Measurements from ENCODE around the gene SRP54. TPM values are rescaled to one million over a fixed set of nuclear protein-coding genes. Genes with fewer than 3 reads are reported as not detected.

SRP54 gene
- 10 to 100 TPM; 48.7 to 57.5 TPM for total RNA-seq
- 10 to 100 TPM; 20.2 to 34.5 TPM for polyA plus RNA-seq
- long read RNA-seq, donor 1, transcript SRP54-201 (16 exons, 2,279 nt): major isoform, 170 of 201 reads
- long read RNA-seq, donor 1, partial matches to known transcripts: 20 of 201 reads
- long read RNA-seq, donor 1, other reads (novel, unspliced or antisense): 6 of 201 reads
- long read RNA-seq, donor 2, transcript SRP54-201 (16 exons, 2,279 nt): major isoform, 28 of 38 reads
- long read RNA-seq, donor 2, partial matches to known transcripts: 4 of 38 reads
- long read RNA-seq, donor 2, other reads (novel, unspliced or antisense): 5 of 38 reads

DNA sequence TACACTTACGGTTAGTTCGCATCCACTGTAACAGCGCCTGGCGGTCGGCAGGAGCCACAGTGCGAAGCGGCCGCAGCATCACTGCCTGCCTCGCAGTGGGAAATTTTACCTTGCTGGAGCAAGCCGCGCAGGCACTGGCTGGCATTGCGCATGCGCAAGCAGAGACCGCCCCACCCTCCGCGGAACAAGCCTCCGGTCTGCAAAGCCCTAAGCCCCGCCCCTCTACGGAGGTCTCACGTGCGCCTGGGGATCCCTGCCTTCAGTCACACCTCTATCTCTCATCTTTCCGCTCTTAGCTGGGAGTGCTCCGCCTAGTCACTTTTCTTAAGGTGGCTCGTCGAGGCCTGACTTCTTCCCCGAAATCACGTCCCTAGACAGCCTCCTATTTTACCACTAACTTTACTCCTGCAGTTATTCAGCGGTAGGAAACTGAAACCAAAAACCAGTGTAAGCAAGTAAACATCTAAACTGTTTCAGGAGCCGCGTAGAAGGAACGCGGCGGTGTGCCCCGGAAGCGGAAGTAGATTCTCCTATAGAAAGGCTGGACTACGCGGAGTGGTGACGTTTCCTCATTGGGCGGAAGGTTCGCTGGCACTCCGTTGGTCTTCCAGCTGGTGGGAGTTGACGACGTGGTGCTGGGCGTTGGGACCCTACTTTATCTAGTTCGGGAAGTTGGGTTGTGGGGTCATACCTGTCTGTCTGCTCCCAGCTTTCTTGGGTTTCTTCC is at the start of gene SRP54:
SRP54 (plus strand) TSS at position 572 of the 727 bp plus-strand sequence. CDS start 13,718 bp downstream, outside the sequence.
- ATAC-seq (ENCODE audit: low FRiP score) (peak; percentile 98), DNase-seq (peak; percentile 99)
- H3K27ac ChIP-seq (ENCODE audit: low read depth in 1 of 2, low read length in 2 of 2): peak within 1 kb of the TSS; percentile 73 to 88
- no peaks in the 10 kb centered on the region for H3K9me3 ChIP-seq (ENCODE audit: control insufficient read depth, low read length)
- 0% methylated on average over 45 of the region's 45 CpGs for WGBS, 2 donors
- peak within 1 kb of the TSS; percentile 71 to 85 for H3K4me3 ChIP-seq (ENCODE audit: low read length in 2 of 2)
- no peaks in the 10 kb centered on the region for H3K4me1 ChIP-seq (ENCODE audit: control insufficient read depth in 1 of 2, insufficient read depth in 2 of 2, low read length in 2 of 2)
- H3K27me3 ChIP-seq (ENCODE audit: control insufficient read depth in 1 of 2, insufficient read depth in 2 of 2, low read length in 1 of 2): no peaks in the 10 kb centered on the region
- H3K36me3 ChIP-seq (ENCODE audit: control insufficient read depth in 1 of 2, insufficient read depth in 2 of 2, low read length in 1 of 2): no peaks in the 10 kb centered on the region
- intact Hi-C loops (cut with DNase I): loop anchor here (2.0 to 5.0 kb wide), 4 partner anchors 65 to 140 kb away; partner anchors contain the start of genes FAM177A1 (in 2 of the 2), PPP2R3C (in 1 of the 2) and PRORP (in 1 of the 2)

GRCh38 chr14:34933301-34933700 is 49.5 kb upstream of the SRP54 start:
- Histone ChIP-seq H3K9me3 (ENCODE audit: control insufficient read depth, low read length) (no peaks in the 10 kb centered on the region), H3K36me3 (ENCODE audit: control insufficient read depth in 1 of 2, insufficient read depth in 2 of 2, low read length in 1 of 2) (no peaks in the 10 kb centered on the region), H3K27ac (ENCODE audit: low read depth in 1 of 2, low read length in 2 of 2) (no peak overlapping the region), H3K27me3 (ENCODE audit: control insufficient read depth in 1 of 2, insufficient read depth in 2 of 2, low read length in 1 of 2) (no peaks in the 10 kb centered on the region), H3K4me3 (ENCODE audit: low read length in 2 of 2) (no peak overlapping the region), H3K4me1 (ENCODE audit: control insufficient read depth in 1 of 2, insufficient read depth in 2 of 2, low read length in 2 of 2) (no peaks in the 10 kb centered on the region)
- DNase-seq (no peak), ATAC-seq (ENCODE audit: low FRiP score) (no peak)
- WGBS, 2 donors: 89 to 90% methylated on average over 2 of the region's 2 CpGs
- intact Hi-C loops (cut with DNase I): no loop called here

GRCh38 chr14:34935488-34935887 is 47.3 kb upstream of the SRP54 start:
- intact Hi-C loops (cut with DNase I): no loop called here
- ATAC-seq (ENCODE audit: low FRiP score) (no peak), DNase-seq (no peak)
- no peaks in the 10 kb centered on the region for H3K9me3 ChIP-seq (ENCODE audit: control insufficient read depth, low read length)
- H3K4me1 ChIP-seq (ENCODE audit: control insufficient read depth in 1 of 2, insufficient read depth in 2 of 2, low read length in 2 of 2): no peaks in the 10 kb centered on the region
- no peaks in the 10 kb centered on the region for H3K36me3 ChIP-seq (ENCODE audit: control insufficient read depth in 1 of 2, insufficient read depth in 2 of 2, low read length in 1 of 2)
- H3K4me3 ChIP-seq (ENCODE audit: low read length in 2 of 2): no peak overlapping the region
- no peaks in the 10 kb centered on the region for H3K27me3 ChIP-seq (ENCODE audit: control insufficient read depth in 1 of 2, insufficient read depth in 2 of 2, low read length in 1 of 2)
- 86 to 91% methylated on average over 5 of the region's 5 CpGs for WGBS, 2 donors
- no peak overlapping the region for H3K27ac ChIP-seq (ENCODE audit: low read depth in 1 of 2, low read length in 2 of 2)

GRCh38 chr14:34937442-34937841 is 45.4 kb upstream of the SRP54 start:
- WGBS, 2 donors: 80 to 82% methylated on average over 6 of the region's 6 CpGs
- intact Hi-C loops (cut with DNase I): no loop called here
- Histone ChIP-seq H3K4me1 (ENCODE audit: control insufficient read depth in 1 of 2, insufficient read depth in 2 of 2, low read length in 2 of 2) (no peaks in the 10 kb centered on the region), H3K27ac (ENCODE audit: low read depth in 1 of 2, low read length in 2 of 2) (no peak overlapping the region), H3K27me3 (ENCODE audit: control insufficient read depth in 1 of 2, insufficient read depth in 2 of 2, low read length in 1 of 2) (no peaks in the 10 kb centered on the region), H3K9me3 (ENCODE audit: control insufficient read depth, low read length) (no peaks in the 10 kb centered on the region), H3K36me3 (ENCODE audit: control insufficient read depth in 1 of 2, insufficient read depth in 2 of 2, low read length in 1 of 2) (no peaks in the 10 kb centered on the region), H3K4me3 (ENCODE audit: low read length in 2 of 2) (no peak overlapping the region)
- no peak for ATAC-seq (ENCODE audit: low FRiP score)
- DNase-seq: no peak

- Histone ChIP-seq H3K4me1 (ENCODE audit: control insufficient read depth in 1 of 2, insufficient read depth in 2 of 2, low read length in 2 of 2) (no peaks in the 10 kb centered on the region), H3K27me3 (ENCODE audit: control insufficient read depth in 1 of 2, insufficient read depth in 2 of 2, low read length in 1 of 2) (no peaks in the 10 kb centered on the region), H3K27ac (ENCODE audit: low read depth in 1 of 2, low read length in 2 of 2) (no peak overlapping the region), H3K4me3 (ENCODE audit: low read length in 2 of 2) (no peak overlapping the region), H3K9me3 (ENCODE audit: control insufficient read depth, low read length) (no peaks in the 10 kb centered on the region), H3K36me3 (ENCODE audit: control insufficient read depth in 1 of 2, insufficient read depth in 2 of 2, low read length in 1 of 2) (no peaks in the 10 kb centered on the region)
- DNase-seq (no peak), ATAC-seq (ENCODE audit: low FRiP score) (no peak)
- intact Hi-C loops (cut with DNase I): no loop called here
- 78 to 83% methylated on average over 3 of the region's 3 CpGs for WGBS, 2 donors
Measured at GRCh38 chr14:34937876-34938275, 44.9 kb upstream of the SRP54 start.

DNA sequence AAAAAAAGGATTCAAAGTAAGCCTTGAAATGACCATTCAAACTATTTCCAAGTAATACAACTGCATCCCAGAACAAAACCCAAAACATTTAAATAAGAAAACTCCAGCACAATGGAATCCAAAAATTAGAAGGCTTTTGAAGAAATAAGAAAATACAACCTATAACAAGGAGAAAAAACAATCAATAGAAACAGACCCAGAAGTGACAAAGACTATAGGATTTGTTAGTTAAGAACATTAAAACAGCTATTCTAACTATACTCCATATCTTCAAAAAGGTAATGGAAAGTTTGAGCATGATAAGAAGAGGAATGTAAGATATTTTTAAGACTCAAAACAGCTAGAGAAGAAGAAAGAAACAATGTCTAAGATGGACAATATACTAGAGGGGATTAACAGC is 39.3 kb upstream of the SRP54 start:
- no peak for DNase-seq
- Histone ChIP-seq H3K4me3 (ENCODE audit: low read length in 2 of 2) (no peak overlapping the region), H3K27me3 (ENCODE audit: control insufficient read depth in 1 of 2, insufficient read depth in 2 of 2, low read length in 1 of 2) (no peaks in the 10 kb centered on the region), H3K4me1 (ENCODE audit: control insufficient read depth in 1 of 2, insufficient read depth in 2 of 2, low read length in 2 of 2) (no peaks in the 10 kb centered on the region), H3K36me3 (ENCODE audit: control insufficient read depth in 1 of 2, insufficient read depth in 2 of 2, low read length in 1 of 2) (no peaks in the 10 kb centered on the region), H3K27ac (ENCODE audit: low read depth in 1 of 2, low read length in 2 of 2) (no peak overlapping the region), H3K9me3 (ENCODE audit: control insufficient read depth, low read length) (peaks cover 2% of the 10 kb centered on the region)
- no peak for ATAC-seq (ENCODE audit: low FRiP score)
- intact Hi-C loops (cut with DNase I): no loop called here

- no peak overlapping the region for H3K4me3 ChIP-seq (ENCODE audit: low read length in 2 of 2)
- no peaks in the 10 kb centered on the region for H3K27me3 ChIP-seq (ENCODE audit: control insufficient read depth in 1 of 2, insufficient read depth in 2 of 2, low read length in 1 of 2)
- intact Hi-C loops (cut with DNase I): no loop called here
- H3K27ac ChIP-seq (ENCODE audit: low read depth in 1 of 2, low read length in 2 of 2): no peak overlapping the region
- no peaks in the 10 kb centered on the region for H3K36me3 ChIP-seq (ENCODE audit: control insufficient read depth in 1 of 2, insufficient read depth in 2 of 2, low read length in 1 of 2)
- peaks cover 2% of the 10 kb centered on the region for H3K9me3 ChIP-seq (ENCODE audit: control insufficient read depth, low read length)
- ATAC-seq (ENCODE audit: low FRiP score) (no peak), DNase-seq (no peak)
- 96 to 98% methylated on average over 7 of the region's 7 CpGs for WGBS, 2 donors
- H3K4me1 ChIP-seq (ENCODE audit: control insufficient read depth in 1 of 2, insufficient read depth in 2 of 2, low read length in 2 of 2): no peaks in the 10 kb centered on the region
Measured at GRCh38 chr14:34944744-34945143, 38.0 kb upstream of the SRP54 start.

GRCh38 chr14:34946699-34947098 is 36.1 kb upstream of the SRP54 start:
- WGBS, 2 donors: 52 to 53% methylated on average over 1 of the region's 1 CpG
- H3K4me3 ChIP-seq (ENCODE audit: low read length in 2 of 2): no peak overlapping the region
- no peak overlapping the region for H3K27ac ChIP-seq (ENCODE audit: low read depth in 1 of 2, low read length in 2 of 2)
- peaks cover 2% of the 10 kb centered on the region for H3K9me3 ChIP-seq (ENCODE audit: control insufficient read depth, low read length)
- H3K27me3 ChIP-seq (ENCODE audit: control insufficient read depth in 1 of 2, insufficient read depth in 2 of 2, low read length in 1 of 2): no peaks in the 10 kb centered on the region
- ATAC-seq (ENCODE audit: low FRiP score) (no peak), DNase-seq (no peak)
- no peaks in the 10 kb centered on the region for H3K4me1 ChIP-seq (ENCODE audit: control insufficient read depth in 1 of 2, insufficient read depth in 2 of 2, low read length in 2 of 2)
- intact Hi-C loops (cut with DNase I): no loop called here
- H3K36me3 ChIP-seq (ENCODE audit: control insufficient read depth in 1 of 2, insufficient read depth in 2 of 2, low read length in 1 of 2): no peaks in the 10 kb centered on the region

GRCh38 chr14:34951286-34951685 is 31.5 kb upstream of the SRP54 start:
- ATAC-seq (ENCODE audit: low FRiP score) (no peak), DNase-seq (no peak)
- H3K4me1 ChIP-seq (ENCODE audit: control insufficient read depth in 1 of 2, insufficient read depth in 2 of 2, low read length in 2 of 2): no peaks in the 10 kb centered on the region
- no peak overlapping the region for H3K4me3 ChIP-seq (ENCODE audit: low read length in 2 of 2)
- H3K27ac ChIP-seq (ENCODE audit: low read depth in 1 of 2, low read length in 2 of 2): no peak overlapping the region
- H3K9me3 ChIP-seq (ENCODE audit: control insufficient read depth, low read length): no peaks in the 10 kb centered on the region
- H3K27me3 ChIP-seq (ENCODE audit: control insufficient read depth in 1 of 2, insufficient read depth in 2 of 2, low read length in 1 of 2): no peaks in the 10 kb centered on the region
- intact Hi-C loops (cut with DNase I): no loop called here
- 99 to 100% methylated on average over 1 of the region's 1 CpG for WGBS, 2 donors
- peaks cover 0 to 3% of the 10 kb centered on the region in 2 donors for H3K36me3 ChIP-seq (ENCODE audit: control insufficient read depth in 1 of 2, insufficient read depth in 2 of 2, low read length in 1 of 2)
